Suprapubic skin (tissue), 4 donors: ENCODE data around the gene MYOM1. TPM values are rescaled to one million over a fixed set of nuclear protein-coding genes. Genes with fewer than 3 reads are reported as not detected.

Experiments used
- DNase-seq, 2 donors: peaks; one replicate each; pipeline ENCODE4 v3.0.0-alpha.2; 2019; ENCODE audit warnings: low spot score in 2 of 2
- H3K27ac ChIP-seq: fragments of 200-600 bp; sonication (generic); one replicate; pipeline ENCODE4 v1.5.1; 2019
- H3K27me3 ChIP-seq: fragments of 200-600 bp; sonication (generic); one replicate; pipeline ENCODE4 v1.5.1; 2019
- H3K36me3 ChIP-seq: fragments of 200-600 bp; sonication (generic); one replicate; pipeline ENCODE4 v1.5.1; 2019
- H3K4me1 ChIP-seq: fragments of 200-600 bp; sonication (generic); one replicate; pipeline ENCODE4 v1.5.1; 2019
- H3K4me3 ChIP-seq: fragments of 200-600 bp; sonication (generic); one replicate; pipeline ENCODE4 v1.5.1; 2019; ENCODE audit warnings: mild to moderate bottlenecking
- H3K9me3 ChIP-seq: fragments of 200-600 bp; sonication (generic); one replicate; pipeline ENCODE4 v1.5.1; 2019
- EP300 ChIP-seq: sonication (generic); formaldehyde crosslinking; IDR thresholded peaks from one replicate; pipeline ENCODE4 v1.6.1; 2017; ENCODE audit warnings: antibody characterized with exemption
- POLR2A ChIP-seq, 2 donors: fragments of 450-650 bp; IDR thresholded peaks; one replicate each; pipeline ENCODE4 v1.6.1; 2017; ENCODE audit warnings: antibody characterized with exemption in 2 of 2, mild to moderate bottlenecking in 2 of 2, moderate library complexity in 2 of 2
- POLR2AphosphoS5 ChIP-seq, 3 donors: sonication (generic); formaldehyde crosslinking; IDR thresholded peaks; one replicate each; pipeline ENCODE4 v1.6.1; 2017; ENCODE audit warnings: antibody characterized with exemption in 3 of 3
- WGBS: methylation state at CpG from one replicate; pipeline ENCODE4 v1.1.5; 2018; 5-methylcytosine and 5-hydroxymethylcytosine counted together
- total RNA-seq, 4 donors: library from RNA; depleted of rRNA; stranded (reverse); fragments of >200 nt; gene quantifications; one replicate each; pipeline ENCODE4 v1.1.0, GENCODE V29; 2016
- TF ChIP-seq, protein P1 (sequence below), 2 donors: fragments of 200-600 bp in 1 of 2; fragments of 450-650 bp in 1 of 2; sonication (generic) in 1 of 2; IDR thresholded peaks; one replicate each; pipeline ENCODE4 v1.5.1; 2016 to 2019; ENCODE audit warnings: antibody characterized with exemption in 2 of 2, mild to moderate bottlenecking in 1 of 2, moderate library complexity in 1 of 2

The MYOM1 gene
- total RNA-seq, 4 donors from 2014 or later: 0.99 to 2.1 (median 1.6) TPM

DNA sequence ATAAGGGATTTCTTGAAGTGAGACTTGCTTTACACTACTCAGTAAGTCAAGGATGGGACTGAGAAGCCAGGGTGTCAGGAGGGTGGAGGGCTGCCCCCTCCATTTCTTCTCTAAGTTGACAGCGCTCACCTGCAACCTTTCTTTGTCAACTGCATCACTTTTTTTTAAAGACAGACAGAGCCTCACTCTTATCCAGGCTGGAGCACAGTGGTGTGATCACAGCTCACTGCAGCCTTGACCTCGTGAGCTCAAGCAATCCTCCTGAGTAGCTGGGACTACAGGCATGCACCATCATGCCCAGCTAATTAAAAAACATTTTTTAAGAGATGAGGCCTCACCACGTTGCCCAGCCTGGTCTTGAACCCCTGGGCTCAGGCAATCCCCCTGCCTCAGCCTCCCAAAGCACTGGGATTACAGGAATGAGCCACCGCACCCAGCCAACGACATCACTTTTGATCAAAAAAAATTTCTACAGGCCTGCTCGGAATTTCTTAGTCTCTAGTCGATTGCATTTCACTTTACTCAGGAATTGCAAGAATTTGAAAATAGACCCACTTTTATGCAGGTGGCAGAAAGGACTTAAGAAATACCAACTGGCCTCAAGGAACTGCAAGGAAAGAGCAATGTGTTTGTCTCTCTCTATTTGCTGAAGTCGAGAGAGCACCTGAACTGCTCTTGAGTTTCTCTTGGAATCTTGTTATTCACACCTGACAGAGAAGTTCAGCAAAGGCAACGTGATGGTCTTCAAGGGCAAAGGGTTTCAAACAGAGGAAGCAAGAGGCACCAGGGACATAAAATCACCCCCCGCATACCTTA, 101.4 kb downstream of the MYOM1 start:
- WGBS: 80% methylated on average over 10 of the region's 10 CpGs
- H3K4me1 ChIP-seq: peaks cover 5% of the 10 kb centered on the region
- no peaks in the 10 kb centered on the region for H3K27me3 ChIP-seq
- TF ChIP-seq EP300 (no peak), POLR2A (IDR thresholded peaks at IDR 0.05) (no peak), POLR2AphosphoS5 (IDR thresholded peaks at IDR 0.05) (no peak)
- TF ChIP-seq, protein P1, sequence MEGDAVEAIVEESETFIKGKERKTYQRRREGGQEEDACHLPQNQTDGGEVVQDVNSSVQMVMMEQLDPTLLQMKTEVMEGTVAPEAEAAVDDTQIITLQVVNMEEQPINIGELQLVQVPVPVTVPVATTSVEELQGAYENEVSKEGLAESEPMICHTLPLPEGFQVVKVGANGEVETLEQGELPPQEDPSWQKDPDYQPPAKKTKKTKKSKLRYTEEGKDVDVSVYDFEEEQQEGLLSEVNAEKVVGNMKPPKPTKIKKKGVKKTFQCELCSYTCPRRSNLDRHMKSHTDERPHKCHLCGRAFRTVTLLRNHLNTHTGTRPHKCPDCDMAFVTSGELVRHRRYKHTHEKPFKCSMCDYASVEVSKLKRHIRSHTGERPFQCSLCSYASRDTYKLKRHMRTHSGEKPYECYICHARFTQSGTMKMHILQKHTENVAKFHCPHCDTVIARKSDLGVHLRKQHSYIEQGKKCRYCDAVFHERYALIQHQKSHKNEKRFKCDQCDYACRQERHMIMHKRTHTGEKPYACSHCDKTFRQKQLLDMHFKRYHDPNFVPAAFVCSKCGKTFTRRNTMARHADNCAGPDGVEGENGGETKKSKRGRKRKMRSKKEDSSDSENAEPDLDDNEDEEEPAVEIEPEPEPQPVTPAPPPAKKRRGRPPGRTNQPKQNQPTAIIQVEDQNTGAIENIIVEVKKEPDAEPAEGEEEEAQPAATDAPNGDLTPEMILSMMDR (IDR thresholded peaks at IDR 0.05): no peak
- H3K36me3 ChIP-seq: no peaks in the 10 kb centered on the region
- H3K9me3 ChIP-seq: no peaks in the 10 kb centered on the region
- no peak overlapping the region for H3K4me3 ChIP-seq
- no peak for DNase-seq
- no peak overlapping the region for H3K27ac ChIP-seq

DNA sequence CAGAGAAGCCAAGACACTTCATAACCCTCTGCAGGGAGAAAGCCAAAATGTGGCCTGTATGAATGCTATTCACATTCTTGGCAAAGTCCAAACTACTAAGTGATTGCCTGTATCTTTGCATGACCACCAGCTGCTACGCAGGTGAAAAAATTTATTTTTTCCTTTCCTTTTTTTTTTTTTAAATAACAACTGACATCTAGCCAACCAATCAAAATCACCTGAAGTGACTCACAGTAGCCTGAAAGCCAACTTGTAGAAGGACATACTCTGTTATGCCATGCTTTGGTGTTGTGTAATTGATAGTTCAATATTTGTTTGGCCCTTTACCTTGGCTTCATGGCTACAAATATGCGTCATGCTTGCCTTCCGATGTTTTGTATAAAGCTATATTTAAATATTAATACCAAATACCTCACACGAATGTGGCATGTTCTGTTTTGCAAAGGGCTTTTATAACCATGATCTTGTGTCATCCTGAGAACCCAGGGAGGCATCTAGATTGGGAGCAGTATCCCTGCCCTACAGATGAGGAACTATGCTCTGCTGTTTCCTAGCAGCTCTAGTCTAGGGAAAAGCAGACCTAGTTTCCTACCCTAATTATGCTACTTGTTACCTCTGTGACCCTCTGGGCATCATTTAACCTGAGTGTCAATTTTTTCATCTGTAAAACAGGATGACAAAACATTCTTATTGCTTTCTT, 102.1 kb downstream of the MYOM1 start:
- Histone ChIP-seq H3K27me3 (no peaks in the 10 kb centered on the region), H3K9me3 (no peaks in the 10 kb centered on the region), H3K4me3 (no peak overlapping the region), H3K36me3 (no peaks in the 10 kb centered on the region), H3K27ac (no peak overlapping the region), H3K4me1 (peaks cover 5% of the 10 kb centered on the region)
- TF ChIP-seq EP300: no peak
- TF ChIP-seq POLR2AphosphoS5 (IDR thresholded peaks at IDR 0.05): no peak
- TF ChIP-seq, protein P1 (IDR thresholded peaks at IDR 0.05): no peak
- no peak for TF ChIP-seq POLR2A (IDR thresholded peaks at IDR 0.05)
- 53% methylated on average over 4 of the region's 4 CpGs for WGBS
- DNase-seq: no peak

DNA sequence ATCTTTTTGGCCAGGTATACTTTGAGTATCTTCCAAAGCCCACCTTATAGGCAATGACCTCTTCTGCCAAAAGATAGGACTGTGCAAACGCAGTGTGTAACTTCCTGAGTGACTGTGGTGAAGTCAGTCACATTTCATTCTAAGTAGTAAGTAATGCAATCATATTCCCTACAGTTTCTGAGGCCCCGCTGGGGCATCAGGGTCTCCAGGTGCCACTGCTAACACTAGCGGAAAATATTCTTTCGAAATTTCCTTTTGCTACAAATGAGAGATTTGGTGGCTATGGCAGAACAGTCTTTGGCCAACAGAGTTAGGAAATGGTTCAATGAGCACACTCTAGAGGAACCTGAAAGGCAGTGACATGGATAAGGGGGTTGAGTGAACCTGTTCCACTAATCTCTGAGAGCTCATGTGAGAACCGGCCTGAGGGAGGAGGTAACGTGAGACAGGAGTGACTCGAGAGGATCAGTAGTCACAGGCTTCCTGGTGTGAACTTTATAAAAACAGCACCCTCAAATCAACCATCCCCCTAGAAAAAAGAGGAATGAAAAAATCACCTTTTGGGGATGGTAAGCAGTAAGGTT, 104.2 kb downstream of the MYOM1 start:
- H3K4me3 ChIP-seq: no peak overlapping the region
- peaks cover 5% of the 10 kb centered on the region for H3K4me1 ChIP-seq
- no peaks in the 10 kb centered on the region for H3K27me3 ChIP-seq
- H3K36me3 ChIP-seq: no peaks in the 10 kb centered on the region
- 89% methylated on average over 7 of the region's 7 CpGs for WGBS
- H3K9me3 ChIP-seq: no peaks in the 10 kb centered on the region
- DNase-seq: no peak
- H3K27ac ChIP-seq: no peak overlapping the region
- TF ChIP-seq POLR2A (IDR thresholded peaks at IDR 0.05): no peak
- no peak for TF ChIP-seq POLR2AphosphoS5 (IDR thresholded peaks at IDR 0.05)
- TF ChIP-seq, protein P1 (IDR thresholded peaks at IDR 0.05): no peak
- no peak for TF ChIP-seq EP300

DNA sequence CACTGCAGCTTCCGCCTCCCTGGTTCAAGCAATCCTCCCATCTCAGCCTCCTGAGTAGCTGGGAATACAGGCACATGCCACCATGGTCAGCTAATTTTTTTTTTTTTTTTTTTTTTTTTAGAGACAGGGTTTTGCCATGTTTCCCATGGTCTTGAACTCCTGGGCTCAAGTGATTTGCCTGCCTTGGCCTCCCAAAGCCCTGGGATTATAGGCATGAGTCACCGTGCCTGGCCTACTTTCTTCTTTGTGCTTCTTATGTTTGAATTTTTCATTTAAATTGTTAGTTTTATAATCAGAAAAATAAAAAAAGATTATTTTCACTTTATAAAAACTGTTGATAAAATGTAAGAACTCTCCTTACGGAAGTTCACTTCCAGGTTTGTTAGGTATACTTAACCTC, 105.3 kb downstream of the MYOM1 start:
- no peak for DNase-seq
- peaks cover 5% of the 10 kb centered on the region for H3K4me1 ChIP-seq
- H3K9me3 ChIP-seq: no peaks in the 10 kb centered on the region
- TF ChIP-seq POLR2AphosphoS5 (IDR thresholded peaks at IDR 0.05) (no peak), EP300 (no peak), POLR2A (IDR thresholded peaks at IDR 0.05) (no peak)
- TF ChIP-seq, protein P1 (IDR thresholded peaks at IDR 0.05): no peak
- no peaks in the 10 kb centered on the region for H3K36me3 ChIP-seq
- H3K27me3 ChIP-seq: no peaks in the 10 kb centered on the region
- 62% methylated on average over 3 of the region's 3 CpGs for WGBS
- H3K4me3 ChIP-seq: no peak overlapping the region
- H3K27ac ChIP-seq: no peak overlapping the region

DNA sequence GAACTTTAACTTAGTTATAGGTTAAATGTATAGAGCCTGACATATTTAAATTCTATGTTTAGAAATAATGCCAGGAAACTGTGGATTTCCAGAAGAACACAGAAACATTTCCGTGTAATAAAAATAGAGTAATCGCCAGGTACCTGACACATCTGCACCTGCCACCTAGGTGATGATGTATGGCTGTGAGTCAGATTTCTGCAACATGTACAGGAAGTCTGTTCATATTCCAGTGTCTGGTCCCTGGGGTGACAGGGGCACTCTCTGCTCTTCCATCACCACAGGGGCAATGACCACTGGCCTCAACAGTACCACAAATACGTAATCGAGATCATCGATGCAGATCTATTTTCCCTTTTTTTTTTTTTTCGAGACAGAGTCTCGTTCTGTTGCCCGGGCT, 105.7 kb downstream of the MYOM1 start:
- no peaks in the 10 kb centered on the region for H3K27me3 ChIP-seq
- WGBS: 74% methylated on average over 8 of the region's 8 CpGs
- H3K4me3 ChIP-seq: no peak overlapping the region
- no peak for DNase-seq
- TF ChIP-seq POLR2A (IDR thresholded peaks at IDR 0.05) (no peak), POLR2AphosphoS5 (IDR thresholded peaks at IDR 0.05) (no peak), EP300 (no peak)
- TF ChIP-seq, protein P1 (IDR thresholded peaks at IDR 0.05): no peak
- H3K27ac ChIP-seq: no peak overlapping the region
- no peaks in the 10 kb centered on the region for H3K36me3 ChIP-seq
- H3K4me1 ChIP-seq: peaks cover 5% of the 10 kb centered on the region
- no peaks in the 10 kb centered on the region for H3K9me3 ChIP-seq
